Nephron (organoid): Measurements from ENCODE around the gene ORM1.

ENCODE experiments used
- H3K27ac Mint-ChIP-seq, 3 experiments: 2 replicates each; pipeline ENCODE4 v1.8.0; 2020; ENCODE audit warnings: mixed read lengths in 3 of 3, mild to moderate bottlenecking in 2 of 3, moderate library complexity in 1 of 3
- H3K27me3 Mint-ChIP-seq: 2 replicates; pipeline ENCODE4 v1.8.0; 2021; ENCODE audit warnings: low read depth, mild to moderate bottlenecking, moderate library complexity, mixed read lengths
- H3K36me3 Mint-ChIP-seq: 2 replicates; pipeline ENCODE4 v1.8.0; 2020; ENCODE audit warnings: low read depth, mixed read lengths
- H3K4me1 Mint-ChIP-seq: 2 replicates; pipeline ENCODE4 v1.8.0; 2020; ENCODE audit warnings: mixed read lengths
- H3K4me3 Mint-ChIP-seq, 3 experiments: 2 replicates each; pipeline ENCODE4 v1.8.0; 2020; ENCODE audit warnings: mild to moderate bottlenecking in 3 of 3, mixed read lengths in 3 of 3, moderate library complexity in 2 of 3
- H3K9me3 Mint-ChIP-seq: 2 replicates; pipeline ENCODE4 v1.8.0; 2020; ENCODE audit warnings: mixed read lengths
- CTCF ChIP-seq, 3 experiments: fragments of 200-600 bp; sonication (generic); IDR thresholded peaks; one replicate each; pipeline ENCODE4 v1.5.0; 2021; ENCODE audit warnings: antibody characterized with exemption in 3 of 3; ENCODE audit not compliant: unreplicated experiment in 3 of 3

Gene ORM1

GRCh38 chr9:114371343-114371944 lies 48.5 kb downstream of the ORM1 start:
- H3K9me3 Mint-ChIP-seq, result no peaks in the 10 kb centered on the region
- H3K27me3 Mint-ChIP-seq, result no peaks in the 10 kb centered on the region
- no peak overlapping the region for H3K4me3 Mint-ChIP-seq
- TF ChIP-seq CTCF (IDR thresholded peaks at IDR 0.05; ENCODE audit: unreplicated experiment in 3 of 3), result no peak
- H3K4me1 Mint-ChIP-seq, result no peaks in the 10 kb centered on the region
- peaks cover 17% of the 10 kb centered on the region for H3K36me3 Mint-ChIP-seq
- no peak overlapping the region for H3K27ac Mint-ChIP-seq

- Mint-ChIP-seq H3K4me1 (no peaks in the 10 kb centered on the region), H3K9me3 (no peaks in the 10 kb centered on the region), H3K27me3 (no peaks in the 10 kb centered on the region), H3K36me3 (peaks cover 11% of the 10 kb centered on the region), H3K4me3 (no peak overlapping the region), H3K27ac (no peak overlapping the region)
- no peak for TF ChIP-seq CTCF (IDR thresholded peaks at IDR 0.05; ENCODE audit: unreplicated experiment in 3 of 3)
Measured at GRCh38 chr9:114371973-114372917, 49.3 kb downstream of the ORM1 start.

GRCh38 chr9:114372921-114373448 lies 50.1 kb downstream of the ORM1 start:
- no peaks in the 10 kb centered on the region for H3K9me3 Mint-ChIP-seq
- H3K36me3 Mint-ChIP-seq, result peaks cover 14% of the 10 kb centered on the region
- no peaks in the 10 kb centered on the region for H3K4me1 Mint-ChIP-seq
- no peaks in the 10 kb centered on the region for H3K27me3 Mint-ChIP-seq
- H3K27ac Mint-ChIP-seq, result no peak overlapping the region
- no peak for TF ChIP-seq CTCF (IDR thresholded peaks at IDR 0.05; ENCODE audit: unreplicated experiment in 3 of 3)
- H3K4me3 Mint-ChIP-seq, result no peak overlapping the region

- Mint-ChIP-seq H3K36me3 (peaks cover 21% of the 10 kb centered on the region), H3K4me1 (no peaks in the 10 kb centered on the region), H3K27me3 (no peaks in the 10 kb centered on the region), H3K4me3 (no peak overlapping the region), H3K9me3 (no peaks in the 10 kb centered on the region), H3K27ac (no peak overlapping the region)
- no peak for TF ChIP-seq CTCF (IDR thresholded peaks at IDR 0.05; ENCODE audit: unreplicated experiment in 3 of 3)
Measured at GRCh38 chr9:114373960-114374730, 51.2 kb downstream of the ORM1 start.

- TF ChIP-seq CTCF (IDR thresholded peaks at IDR 0.05; ENCODE audit: unreplicated experiment in 3 of 3), result no peak
- Mint-ChIP-seq H3K27me3 (no peaks in the 10 kb centered on the region), H3K9me3 (no peaks in the 10 kb centered on the region), H3K4me3 (no peak overlapping the region), H3K36me3 (peaks cover 17% of the 10 kb centered on the region), H3K27ac (no peak overlapping the region), H3K4me1 (no peaks in the 10 kb centered on the region)
Measured at GRCh38 chr9:114374936-114375335, 52.0 kb downstream of the ORM1 start.
